HG03354 (cell line): ENCODE data around the gene ECE1.

ENCODE experiments used
- ATAC-seq: cut with Tn5 transposase; IDR thresholded peaks from one replicate; pipeline ENCODE4 v1.9.1; 2021; ENCODE audit warnings: mild to moderate bottlenecking; ENCODE audit not compliant: unreplicated experiment, poor library complexity, severe bottlenecking

Gene ECE1

GRCh38 chr1:21258331-21259134 is 31.7 kb downstream of the ECE1 start:
- ATAC-seq: no peak

DNA sequence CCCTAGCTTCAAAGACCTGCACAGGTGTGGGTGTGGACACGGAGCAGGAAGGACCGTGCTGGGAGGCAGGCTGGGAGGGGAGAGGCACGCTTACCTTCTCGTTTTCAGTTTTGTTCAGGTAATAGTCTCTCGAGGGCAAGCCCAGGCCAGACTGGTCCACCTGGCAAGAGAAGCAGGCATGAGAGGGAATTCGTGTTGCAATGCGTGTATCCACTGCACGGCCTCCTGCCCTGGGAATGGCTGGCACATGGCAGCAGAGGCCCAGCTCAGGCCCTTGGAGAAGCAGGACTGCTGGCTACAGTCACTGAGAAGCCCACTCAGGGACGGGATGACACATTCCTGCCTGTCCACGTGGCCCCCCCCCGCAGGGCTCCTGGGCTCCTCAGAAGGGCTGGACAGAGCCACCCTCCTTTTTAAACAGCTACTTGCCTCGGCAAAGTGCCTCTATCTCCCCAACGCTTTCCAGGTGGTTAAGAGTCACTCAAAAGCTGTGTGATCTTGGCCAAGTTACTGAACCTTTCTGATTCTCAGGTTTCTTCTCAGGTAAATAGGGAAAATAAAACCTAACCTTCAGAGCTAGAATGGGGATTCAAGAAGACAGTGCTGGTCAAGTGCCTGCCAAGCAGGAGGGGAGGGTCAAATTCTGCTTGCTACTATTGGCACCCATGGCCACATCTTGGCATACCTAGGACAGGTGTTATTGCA is 32.7 kb downstream of the ECE1 start:
- no peak for ATAC-seq

DNA sequence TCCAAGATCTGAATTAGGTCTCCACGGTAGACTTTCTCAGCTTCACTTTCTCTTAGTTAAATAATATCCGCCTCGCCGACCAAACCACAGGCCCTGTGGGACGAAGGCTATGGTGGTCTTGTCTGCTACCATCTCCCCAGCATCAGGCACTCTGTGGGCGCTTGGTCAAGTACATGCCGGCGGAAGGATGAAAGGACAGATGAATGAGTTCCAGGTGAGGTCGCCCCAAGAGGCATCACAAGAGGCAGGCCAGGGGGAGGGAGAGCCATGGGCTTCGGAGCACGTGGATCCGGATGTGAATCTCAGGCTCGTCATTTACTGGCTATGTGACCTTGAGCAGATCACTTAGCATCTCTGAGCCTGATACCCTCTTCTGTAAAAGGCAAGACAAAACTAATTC is 33.5 kb downstream of the ECE1 start:
- ATAC-seq: no peak

GRCh38 chr1:21255943-21256320 is 34.3 kb downstream of the ECE1 start:
- ATAC-seq: no peak

- ATAC-seq: no peak
Measured at GRCh38 chr1:21255284-21255942, 34.9 kb downstream of the ECE1 start.

DNA sequence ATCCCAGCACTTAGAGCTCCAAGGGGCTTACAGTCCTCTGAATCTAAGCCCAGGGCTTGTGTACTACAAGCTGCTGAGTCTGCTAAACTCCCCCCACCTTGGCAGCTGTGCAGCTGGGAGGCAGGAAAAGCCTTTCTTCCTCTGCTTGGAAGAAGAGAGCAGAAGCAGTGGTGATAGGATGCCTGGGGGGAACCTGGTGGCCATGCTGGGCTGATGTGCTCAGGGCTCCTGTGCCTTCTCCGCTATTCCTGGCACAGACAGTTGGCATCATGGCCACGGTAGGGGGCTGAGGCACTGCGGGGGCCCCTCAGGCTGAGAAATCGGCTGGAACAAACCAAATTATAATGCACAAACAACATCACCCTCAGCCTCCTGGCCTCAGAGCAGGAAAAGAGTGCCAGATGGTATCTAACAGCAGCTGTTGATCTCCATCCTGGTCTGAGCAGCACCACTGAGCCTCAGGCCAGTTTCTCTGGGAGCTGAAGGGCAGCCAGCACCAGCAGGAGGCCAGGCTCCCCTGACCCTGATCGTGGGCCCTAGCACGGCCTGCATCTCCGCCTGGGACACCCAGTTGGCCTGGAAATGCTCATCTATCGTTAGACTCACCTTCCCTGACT is 35.8 kb downstream of the ECE1 start:
- ATAC-seq: no peak

DNA sequence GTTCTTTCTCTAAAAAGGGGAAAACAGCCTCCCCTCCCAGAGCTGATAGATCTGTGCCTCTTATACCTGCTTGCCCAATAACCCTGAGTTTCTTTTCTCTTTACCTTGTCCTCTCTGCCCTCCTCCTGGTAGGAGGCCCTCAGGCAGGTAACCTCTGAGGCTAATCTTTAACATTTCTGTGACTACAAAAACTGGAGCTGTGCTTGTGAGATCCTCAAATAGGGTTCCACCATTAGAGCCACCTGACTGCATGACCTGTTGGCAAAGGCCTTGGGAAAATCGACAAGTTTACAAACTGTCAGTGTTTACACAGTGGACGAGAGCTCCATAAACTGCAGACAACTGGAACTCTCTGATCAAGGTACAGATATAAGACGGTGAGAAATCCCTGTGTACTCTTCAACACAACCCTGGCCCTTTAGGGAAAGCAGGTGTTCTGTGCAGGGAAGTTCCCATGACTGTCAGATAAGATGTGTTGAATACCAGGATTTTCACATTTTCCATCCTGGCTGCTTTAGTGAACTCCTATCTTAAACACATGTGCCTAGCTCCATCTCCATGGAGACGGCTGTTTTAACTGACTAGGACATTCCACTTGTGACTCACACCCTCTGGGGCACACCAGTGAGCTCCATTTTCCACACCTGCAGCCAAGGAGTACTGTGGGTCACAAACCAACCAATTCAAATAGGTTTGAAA is 38.3 kb downstream of the ECE1 start:
- ATAC-seq: no peak

DNA sequence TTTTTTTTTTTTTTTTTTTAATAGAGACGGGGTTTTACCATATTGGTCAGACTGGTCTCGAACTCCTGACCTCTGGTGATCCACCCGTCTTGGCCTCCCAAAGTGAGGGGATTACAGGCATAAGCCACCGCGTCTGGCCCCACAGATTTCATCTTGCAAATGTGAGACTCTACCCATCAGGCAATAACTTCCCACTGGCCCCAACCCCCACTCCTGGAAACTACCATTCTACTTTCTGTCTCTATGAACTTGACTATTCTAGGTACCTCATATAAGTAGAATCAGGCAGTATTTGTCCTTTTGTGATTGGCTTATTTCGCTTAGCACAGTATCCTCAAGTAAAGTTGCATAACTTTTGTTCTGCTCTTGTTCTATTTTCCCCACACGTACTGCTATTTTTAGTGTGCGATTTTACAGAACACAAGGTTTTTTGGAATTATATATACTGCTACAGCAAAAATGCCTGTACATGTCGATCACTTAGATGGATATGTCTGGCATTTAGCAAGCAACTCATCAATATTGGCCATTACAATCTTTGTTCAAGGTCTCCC is 40.2 kb downstream of the ECE1 start:
- no peak for ATAC-seq

GRCh38 chr1:21247892-21248715 is 42.2 kb downstream of the ECE1 start:
- ATAC-seq: no peak

- ATAC-seq: no peak
Measured at GRCh38 chr1:21246905-21247642, 43.2 kb downstream of the ECE1 start.

- no peak for ATAC-seq
Measured at GRCh38 chr1:21245688-21246229, 44.5 kb downstream of the ECE1 start.

DNA sequence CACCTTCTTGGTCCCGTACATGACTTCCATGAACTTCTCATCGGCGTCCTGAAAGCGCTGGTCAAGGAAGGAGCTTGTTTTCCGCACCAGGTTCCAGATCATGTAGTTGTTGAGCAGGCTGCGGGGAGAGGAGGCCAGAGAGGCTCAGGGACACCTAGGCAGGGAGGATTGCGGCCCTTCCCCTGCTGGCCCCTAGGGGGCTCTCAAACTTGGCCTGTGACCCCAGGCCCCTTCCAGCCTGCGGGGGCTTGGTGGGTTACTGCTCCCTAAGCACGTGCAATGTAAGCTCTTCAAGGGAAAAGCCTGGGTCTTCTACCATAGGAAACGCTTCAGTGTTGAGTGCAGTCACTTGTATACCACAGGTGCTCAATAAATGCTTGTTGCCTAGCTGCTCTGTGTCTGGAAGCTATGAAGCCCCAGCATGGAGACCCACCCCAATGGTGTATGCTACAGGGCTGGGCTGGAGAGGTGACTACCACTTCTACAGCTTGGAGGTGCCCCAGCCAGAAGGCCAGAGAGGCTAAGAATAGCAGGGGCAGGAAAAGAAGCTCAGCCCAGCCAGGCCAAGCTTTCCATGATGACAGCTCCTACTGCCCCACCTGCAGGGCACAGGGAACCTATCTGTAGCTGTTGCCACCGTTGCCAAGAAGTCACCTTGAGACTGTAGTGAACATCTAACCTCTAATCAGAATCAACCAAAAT is 45.1 kb downstream of the ECE1 start:
- no peak for ATAC-seq

- no peak for ATAC-seq
Measured at GRCh38 chr1:21244154-21244553, 46.1 kb downstream of the ECE1 start.

DNA sequence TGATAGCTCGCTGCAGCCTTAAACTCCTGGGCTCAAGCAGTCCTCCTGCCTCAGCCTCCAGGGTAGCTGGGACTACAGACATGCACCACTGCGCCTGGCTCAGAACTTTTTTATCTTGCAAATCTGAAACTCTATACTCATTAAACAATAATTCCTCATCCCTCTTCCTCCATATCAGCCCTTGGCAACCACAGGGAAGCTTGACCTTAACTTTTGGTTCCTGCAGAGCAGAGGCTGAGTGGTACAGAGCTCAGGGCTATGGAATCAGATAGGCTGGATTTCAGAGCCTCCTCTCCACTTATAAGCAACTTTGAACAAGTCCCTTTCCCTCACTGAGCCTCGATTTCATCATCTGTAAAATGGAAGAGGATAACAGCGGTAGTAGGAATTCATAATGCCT is 47.4 kb downstream of the ECE1 start:
- ATAC-seq: no peak

DNA sequence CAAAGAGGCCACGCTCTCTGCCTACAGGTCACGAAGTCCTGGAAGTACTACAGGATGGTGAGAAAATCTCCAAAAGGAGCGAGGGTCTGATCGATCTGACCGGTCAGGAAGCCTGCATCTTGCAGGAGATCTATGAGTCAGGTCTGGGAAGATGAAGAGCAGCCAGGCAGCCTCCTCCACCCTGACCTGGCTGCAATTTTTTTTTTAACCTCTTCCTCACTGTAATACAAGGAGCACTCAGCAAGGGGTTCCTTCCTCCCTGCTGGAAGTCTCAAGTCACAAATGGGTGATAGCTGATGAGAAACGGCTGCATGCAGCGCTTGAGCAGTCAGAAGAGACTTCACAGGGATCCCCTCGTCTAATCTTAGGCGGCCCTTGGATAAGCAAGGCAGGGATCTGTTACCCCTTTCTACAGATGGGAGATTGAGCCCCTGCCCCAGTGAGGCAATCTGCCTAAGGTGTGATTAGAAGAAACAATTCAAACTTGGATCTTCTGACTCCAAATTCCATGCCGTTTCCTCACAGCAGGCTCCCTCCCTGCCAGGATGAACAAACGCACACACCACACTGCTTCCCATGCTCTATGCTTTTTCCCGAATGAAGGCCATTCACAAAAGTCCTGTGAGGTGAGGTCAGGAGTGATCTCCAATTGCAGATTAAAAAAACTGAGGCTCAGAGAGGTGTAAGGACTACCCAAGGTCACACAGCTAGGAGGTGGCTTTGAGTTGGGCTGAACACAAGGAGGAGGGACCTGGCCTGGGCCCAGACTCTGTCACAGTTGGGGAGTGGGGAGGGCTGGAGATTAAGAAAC is 48.3 kb downstream of the ECE1 start:
- ATAC-seq: no peak

GRCh38 chr1:21240706-21241105 is 49.6 kb downstream of the ECE1 start:
- ATAC-seq: no peak
